ENCODE results near the gene TDRD12. TPM values are rescaled to one million over a fixed set of nuclear protein-coding genes. Genes with fewer than 3 reads are reported as not detected.

TDRD12 gene
- total RNA-seq = 1 to 10 TPM in 1 of 4 donors, under 1 TPM in 2, not detected in 1; 0.39 to 2.4 (median 0.89) TPM

GRCh38 chr19:32719611-32720059, at the start of gene TDRD12:
Gene TDRD12, plus strand, starts transcription at chr19:32719767. Its CDS starts 306 bp downstream, at chr19:32720073.
- 96% methylated on average over 8 to 44 of the region's 44 CpGs for WGBS, 2 donors
- Histone ChIP-seq H3K4me1 (no peaks in the 10 kb centered on the region), H3K36me3 (no peaks in the 10 kb centered on the region), H3K9me3 (no peaks in the 10 kb centered on the region), H3K27ac (no peak within 1 kb of the TSS), H3K4me3 (replicated peaks in 1 of 3) (no peak within 1 kb of the TSS), H3K27me3 (no peaks in the 10 kb centered on the region)
- intact Hi-C loops (cut with DNase I) = no loop called here
- no peak for TF ChIP-seq CTCF (IDR thresholded peaks at IDR 0.05)
- TF ChIP-seq POLR2A (IDR thresholded peaks at IDR 0.05) = no peak
- no peak for DNase-seq

- intact Hi-C loops (cut with DNase I) = loop anchor here (10.0 kb wide), 1 partner anchor 87 kb away; the partner anchor contains the start of gene PDCD5
- TF ChIP-seq POLR2A (IDR thresholded peaks at IDR 0.05) = no peak
- Histone ChIP-seq H3K4me1 (peaks cover 25 to 29% of the 10 kb centered on the region in 2 donors), H3K36me3 (peaks cover 0 to under 1% of the 10 kb centered on the region in 2 donors), H3K4me3 (replicated peaks in 1 of 3) (no peak overlapping the region), H3K27me3 (no peaks in the 10 kb centered on the region), H3K27ac (no peak overlapping the region), H3K9me3 (no peaks in the 10 kb centered on the region)
- WGBS, 2 donors = 80 to 81% methylated on average over 14 of the region's 14 CpGs
- no peak for DNase-seq
Measured at GRCh38 chr19:32671883-32672593, 47.5 kb upstream of the TDRD12 start.

- WGBS, 2 donors = 81 to 88% methylated on average over 3 of the region's 3 CpGs
- TF ChIP-seq POLR2A (IDR thresholded peaks at IDR 0.05) (no peak), CTCF (IDR thresholded peaks at IDR 0.05) (no peak)
- no peak for DNase-seq
- Histone ChIP-seq H3K27me3 (no peaks in the 10 kb centered on the region), H3K9me3 (no peaks in the 10 kb centered on the region), H3K27ac (no peak overlapping the region), H3K4me3 (replicated peaks in 1 of 3) (no peak overlapping the region), H3K36me3 (no peaks in the 10 kb centered on the region), H3K4me1 (peaks cover 25 to 29% of the 10 kb centered on the region in 2 donors)
- intact Hi-C loops (cut with DNase I) = loop anchor here (10.0 kb wide), 1 partner anchor 88 kb away; the partner anchor contains the start of gene PDCD5
Measured at GRCh38 chr19:32672841-32673240, 46.7 kb upstream of the TDRD12 start.

- Histone ChIP-seq H3K27me3 (no peaks in the 10 kb centered on the region), H3K4me3 (replicated peaks in 1 of 3) (no peak overlapping the region), H3K9me3 (no peaks in the 10 kb centered on the region), H3K4me1 (peaks cover 25 to 29% of the 10 kb centered on the region in 2 donors), H3K27ac (no peak overlapping the region), H3K36me3 (no peaks in the 10 kb centered on the region)
- 83 to 88% methylated on average over 8 to 10 of the region's 10 CpGs for WGBS, 2 donors
- no peak for DNase-seq
- TF ChIP-seq POLR2A (IDR thresholded peaks at IDR 0.05) (no peak), CTCF (IDR thresholded peaks at IDR 0.05) (no peak)
- intact Hi-C loops (cut with DNase I) = loop anchor here (10.0 kb wide), 1 partner anchor 89 kb away; the partner anchor contains the start of gene PDCD5
Measured at GRCh38 chr19:32673573-32673972, 46.0 kb upstream of the TDRD12 start.

GRCh38 chr19:32674153-32674930, 45.2 kb upstream of the TDRD12 start:
- H3K4me1 ChIP-seq = peaks cover 25 to 29% of the 10 kb centered on the region in 2 donors
- peak overlapping the region; percentile 58 to 99 (median 98) for H3K4me3 ChIP-seq (replicated peaks in 1 of 3)
- H3K27me3 ChIP-seq = no peaks in the 10 kb centered on the region
- no peak for TF ChIP-seq CTCF (IDR thresholded peaks at IDR 0.05)
- TF ChIP-seq POLR2A (IDR thresholded peaks at IDR 0.05) = no peak
- peak overlapping the region in 2 of 3 donors; percentile 63 to 82 for H3K27ac ChIP-seq
- H3K36me3 ChIP-seq = no peaks in the 10 kb centered on the region
- 2 to 3% methylated on average over 23 to 28 of the region's 67 CpGs for WGBS, 2 donors
- H3K9me3 ChIP-seq = no peaks in the 10 kb centered on the region
- intact Hi-C loops (cut with DNase I) = loop anchor here (10.0 kb wide), 1 partner anchor 90 kb away; the partner anchor contains the start of gene PDCD5
- no peak for DNase-seq

Measured in thyroid gland (tissue), 4 donors.